Skin epidermis (tissue), 12 donors: ENCODE data around the gene MRPL10.

ENCODE experiments used
- H3K27ac ChIP-seq, 21 experiments: fragments of 200-600 bp; sonication (generic) in 11 of 21; one replicate each; pipeline ENCODE4 v1.5.0; 2020; ENCODE audit warnings: mild to moderate bottlenecking in 3 of 21, inconsistent platforms in 2 of 21, moderate library complexity in 2 of 21
- H3K4me3 ChIP-seq, 7 experiments: fragments of 200-600 bp; sonication (generic) in 2 of 7; one replicate each; pipeline ENCODE4 v1.5.0; 2020; ENCODE audit warnings: inconsistent platforms in 2 of 7, mild to moderate bottlenecking in 2 of 7, moderate library complexity in 1 of 7

Gene MRPL10

GRCh38 chr17:47831003-47831933 is at the start of gene MRPL10, which contains the start of gene LRRC46:
MRPL10 (minus strand) TSS chr17:47831541; CDS start chr17:47831511, 30 bp downstream.
LRRC46 (plus strand) TSS chr17:47831670; CDS start chr17:47831990, 320 bp downstream.
- H3K27ac ChIP-seq, result peak within 1 kb of the TSS in 20 of 21 experiments; percentile 49 to 89 (median 82)
- peak within 1 kb of the TSS; percentile 67 to 91 (median 72) for H3K4me3 ChIP-seq

GRCh38 chr17:47879776-47880454 is 48.6 kb upstream of the MRPL10 start:
- Histone ChIP-seq H3K27ac (no peak overlapping the region), H3K4me3 (no peak overlapping the region)

DNA sequence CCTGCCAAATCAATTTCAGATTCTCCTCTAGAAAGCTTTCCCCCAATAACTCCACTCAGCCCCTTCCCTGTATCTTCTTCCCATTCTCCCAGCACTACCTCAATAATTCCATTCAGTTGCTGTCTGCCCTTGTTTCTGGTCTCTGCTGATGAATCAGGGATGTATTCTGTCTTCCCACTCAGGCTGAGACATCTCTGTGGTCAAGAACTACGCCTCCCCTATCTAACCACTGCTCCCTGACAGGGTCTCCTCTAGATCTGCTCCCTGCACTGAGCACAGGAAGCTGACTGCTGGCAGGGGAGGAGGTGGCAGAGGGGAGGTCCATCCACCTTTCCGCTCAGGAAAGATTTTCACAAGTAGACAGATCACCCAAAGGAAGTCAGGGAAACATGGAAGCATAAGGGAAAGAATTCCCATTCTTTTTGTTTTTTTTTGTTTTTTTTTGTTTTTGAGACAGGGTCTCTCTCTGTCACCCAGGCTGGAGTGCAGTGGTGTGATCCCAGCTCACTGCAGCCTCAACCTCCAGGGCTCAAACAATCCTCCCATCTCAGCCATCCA is 47.8 kb upstream of the MRPL10 start:
- Histone ChIP-seq H3K4me3 (no peak overlapping the region), H3K27ac (peak overlapping the region in 1 of 21 experiments; percentile 46)

DNA sequence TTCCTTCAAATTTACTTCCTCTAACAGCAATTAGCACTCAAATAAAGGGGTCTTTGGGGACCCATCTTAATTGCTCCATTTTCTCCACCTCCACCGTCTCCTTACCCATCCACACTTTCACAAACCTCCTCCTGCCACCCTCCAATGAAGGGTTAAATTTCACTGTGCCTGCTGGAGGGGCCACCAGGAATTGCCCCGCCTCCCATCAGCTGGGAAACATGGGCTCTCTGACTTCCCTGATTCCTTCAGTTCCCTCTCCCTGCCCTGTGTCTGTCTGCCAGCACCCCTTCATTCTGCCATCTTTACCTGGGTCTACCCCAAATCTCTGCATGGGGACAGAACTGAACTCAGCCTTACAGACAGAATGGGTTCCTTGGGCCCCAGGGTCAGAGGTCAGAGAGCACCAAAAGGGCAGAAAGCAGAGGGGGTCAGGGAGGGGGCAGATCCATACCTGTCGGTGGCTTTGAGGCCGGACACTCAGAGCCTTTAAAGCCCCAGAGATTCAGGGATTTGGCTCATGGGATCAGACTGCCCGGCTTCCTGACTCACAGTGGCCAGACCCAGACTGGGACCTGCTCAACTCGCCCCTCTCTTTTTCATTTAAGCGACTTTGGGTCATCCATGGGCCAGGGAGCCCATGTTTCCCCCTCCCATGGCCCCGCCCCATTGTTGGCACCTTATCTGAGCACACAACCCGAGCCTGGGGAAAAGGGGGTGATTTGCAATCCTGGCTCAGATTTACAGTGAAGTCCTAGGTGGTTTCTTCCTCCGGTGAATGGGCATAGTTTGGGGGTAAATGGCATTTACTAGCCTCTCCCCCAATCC is 47.1 kb upstream of the MRPL10 start:
- peak overlapping the region in 3 of 21 experiments; percentile 10 to 46 (median 36) for H3K27ac ChIP-seq

GRCh38 chr17:47877368-47878034 is 46.2 kb upstream of the MRPL10 start:
- Histone ChIP-seq H3K4me3 (no peak overlapping the region), H3K27ac (peak overlapping the region in 1 of 21 experiments; percentile 46)

More for the DNA sequence above, 47.1 kb upstream of the MRPL10 start:
- H3K4me3 ChIP-seq, result no peak overlapping the region

DNA sequence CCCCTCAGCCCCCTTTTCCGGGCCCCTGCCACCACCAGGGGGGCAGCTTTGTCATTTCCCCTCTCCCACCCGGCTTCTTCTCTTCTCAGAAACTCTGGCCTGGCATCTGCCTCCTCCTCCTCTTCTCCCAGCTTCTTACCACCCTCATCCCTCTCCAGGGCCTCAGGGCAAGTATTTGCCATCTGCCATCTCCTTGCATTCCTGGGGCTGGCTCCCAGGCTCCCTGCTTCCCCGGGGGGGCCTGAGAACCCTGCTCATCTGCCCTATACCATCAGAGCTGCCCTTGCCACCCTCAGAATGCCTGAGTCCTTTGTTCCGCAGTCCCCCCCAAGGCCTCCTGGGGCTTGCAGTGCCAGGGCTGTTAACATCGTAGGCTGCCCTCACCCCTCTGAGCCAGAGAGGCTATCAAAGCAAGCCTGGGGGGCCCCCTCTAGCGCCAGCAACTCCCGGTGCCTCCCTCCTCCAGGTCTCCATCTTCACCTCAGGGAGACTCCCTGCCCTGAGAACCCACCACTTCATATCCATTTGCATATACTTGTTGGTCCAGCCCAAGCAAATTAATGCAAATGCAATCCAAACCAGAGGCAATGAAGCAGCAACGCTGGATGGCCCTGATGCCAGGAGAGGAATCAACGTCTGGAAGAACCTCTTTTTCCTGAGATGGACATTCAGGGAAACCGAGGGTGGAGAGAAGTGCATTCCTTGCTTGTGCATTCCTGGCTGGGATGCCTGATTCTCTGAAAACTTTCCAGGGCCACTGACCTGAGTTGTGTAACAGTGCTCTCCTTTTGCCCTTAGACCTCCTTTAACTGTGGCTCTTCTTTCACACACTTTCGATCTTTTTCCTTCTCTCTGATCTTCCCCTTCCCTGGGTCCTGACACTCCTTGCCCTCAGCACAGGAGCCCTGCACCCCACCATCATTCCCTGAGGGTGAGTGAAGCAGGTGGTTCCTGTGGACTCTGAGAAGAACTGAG is 44.0 kb upstream of the MRPL10 start:
- no peak overlapping the region for H3K27ac ChIP-seq
- H3K4me3 ChIP-seq, result no peak overlapping the region

DNA sequence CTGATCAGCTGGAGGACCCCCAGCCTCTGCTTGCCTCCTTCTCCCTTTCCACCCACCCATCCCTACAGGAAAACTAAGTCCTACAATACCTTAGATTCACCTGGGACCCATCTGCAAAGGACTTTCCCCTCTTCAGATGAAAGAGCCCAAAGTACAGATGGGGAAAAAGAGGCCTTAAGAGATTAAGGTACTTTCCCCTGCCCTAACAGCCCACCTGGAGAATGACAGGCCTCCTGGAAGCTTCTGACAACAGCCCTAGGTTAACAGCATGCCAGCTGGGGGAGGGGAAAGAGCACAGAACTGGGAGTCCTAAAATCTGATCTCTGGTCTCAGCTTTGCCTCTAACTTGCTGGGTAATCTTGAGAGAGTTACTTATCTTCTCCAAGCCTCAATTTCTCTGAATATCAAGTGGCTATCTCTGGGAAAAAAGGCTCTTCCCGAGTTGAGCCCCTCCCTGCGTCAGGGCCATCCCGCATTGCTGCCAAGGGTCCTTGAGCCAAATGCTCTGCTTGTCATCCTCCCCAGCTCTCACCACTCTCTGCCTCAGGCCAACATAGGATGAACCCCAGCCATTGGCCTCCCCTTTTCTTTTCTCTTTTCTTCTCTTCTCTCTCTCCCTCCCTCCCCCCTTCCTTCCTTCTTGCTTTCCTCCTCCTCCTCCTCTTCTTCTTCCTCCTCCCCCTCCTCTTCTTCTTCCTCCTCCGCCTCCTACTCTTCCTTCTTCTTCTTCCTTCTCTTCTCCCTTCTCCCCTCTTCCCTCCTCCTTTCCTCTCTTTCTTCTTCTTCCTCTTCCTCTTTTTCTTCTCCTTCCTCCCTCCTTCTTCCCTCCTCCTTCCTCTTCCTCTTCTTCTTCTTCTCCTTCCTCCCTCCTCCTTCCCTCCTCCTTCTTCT is 42.1 kb upstream of the MRPL10 start:
- H3K4me3 ChIP-seq, result no peak overlapping the region
- peak overlapping the region in 1 of 21 experiments; percentile 22 for H3K27ac ChIP-seq

DNA sequence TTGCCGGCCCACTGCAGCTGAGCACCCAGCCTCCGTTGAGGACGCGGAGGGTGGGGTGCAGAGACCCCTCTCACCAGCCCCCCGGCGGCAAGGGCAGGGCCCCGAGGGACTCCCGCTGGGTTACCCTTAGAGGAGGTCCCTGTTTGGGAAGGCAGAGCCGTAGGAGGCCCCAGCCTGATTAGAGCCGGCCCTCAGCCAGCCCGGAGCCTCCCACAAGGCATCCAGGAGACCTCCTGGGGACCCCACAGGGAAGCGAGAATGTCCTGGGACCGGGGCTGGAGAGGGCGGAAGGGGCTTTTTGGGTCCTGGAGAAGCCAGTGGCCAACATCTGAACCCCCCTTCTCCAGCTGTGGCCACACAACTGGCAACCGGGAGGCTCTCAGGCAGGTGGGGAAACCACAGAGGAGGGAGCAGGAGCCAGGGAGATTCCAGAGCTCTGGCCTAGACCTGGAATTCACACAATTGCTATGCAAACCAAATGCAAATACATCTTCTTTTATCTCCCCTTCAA is 41.4 kb upstream of the MRPL10 start:
- peak overlapping the region in 1 of 7 experiments; percentile 10 for H3K4me3 ChIP-seq
- H3K27ac ChIP-seq, result peak overlapping the region in 3 of 21 experiments; percentile 19 to 41 (median 23)

DNA sequence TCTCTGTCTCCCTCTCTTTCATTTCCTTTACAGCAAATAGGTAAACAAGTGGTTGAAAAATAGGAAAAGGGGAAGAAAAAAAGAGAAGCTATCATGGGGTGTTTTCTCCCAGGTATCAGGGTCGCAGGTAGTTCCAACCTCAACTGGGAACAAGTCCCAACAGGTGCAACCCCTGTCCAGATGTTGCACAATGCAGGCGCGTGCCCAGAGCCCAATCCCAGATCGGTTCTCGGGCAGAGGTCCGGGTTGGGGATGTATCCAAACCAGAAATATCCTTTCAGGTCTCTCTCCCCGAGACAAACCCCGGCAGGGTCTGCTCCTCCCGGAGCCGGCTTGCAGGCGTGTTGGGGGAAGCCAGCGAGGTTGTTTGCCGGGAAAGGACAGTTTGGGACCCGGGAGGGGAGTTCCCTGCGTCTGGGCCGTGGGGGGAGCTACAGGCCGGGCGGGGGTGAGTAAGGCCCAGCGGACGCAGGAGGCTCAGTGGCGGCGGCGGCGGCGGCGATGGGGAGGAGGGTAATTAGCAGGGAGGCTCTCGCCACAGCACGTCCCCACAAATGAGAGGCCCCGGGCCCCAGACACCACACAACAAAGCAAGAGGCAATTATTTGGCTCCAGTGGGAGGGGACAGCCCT is 40.8 kb upstream of the MRPL10 start:
- H3K4me3 ChIP-seq, result peak overlapping the region in 1 of 7 experiments; percentile 10
- H3K27ac ChIP-seq, result peak overlapping the region in 3 of 21 experiments; percentile 19 to 41 (median 23)

GRCh38 chr17:47871048-47871447 is 39.7 kb upstream of the MRPL10 start:
- Histone ChIP-seq H3K4me3 (no peak overlapping the region), H3K27ac (no peak overlapping the region)

- H3K4me3 ChIP-seq, result no peak overlapping the region
- no peak overlapping the region for H3K27ac ChIP-seq
Observed at GRCh38 chr17:47870056-47870455, 38.7 kb upstream of the MRPL10 start.

GRCh38 chr17:47869114-47869513 is 37.8 kb upstream of the MRPL10 start:
- no peak overlapping the region for H3K27ac ChIP-seq
- H3K4me3 ChIP-seq, result no peak overlapping the region

DNA sequence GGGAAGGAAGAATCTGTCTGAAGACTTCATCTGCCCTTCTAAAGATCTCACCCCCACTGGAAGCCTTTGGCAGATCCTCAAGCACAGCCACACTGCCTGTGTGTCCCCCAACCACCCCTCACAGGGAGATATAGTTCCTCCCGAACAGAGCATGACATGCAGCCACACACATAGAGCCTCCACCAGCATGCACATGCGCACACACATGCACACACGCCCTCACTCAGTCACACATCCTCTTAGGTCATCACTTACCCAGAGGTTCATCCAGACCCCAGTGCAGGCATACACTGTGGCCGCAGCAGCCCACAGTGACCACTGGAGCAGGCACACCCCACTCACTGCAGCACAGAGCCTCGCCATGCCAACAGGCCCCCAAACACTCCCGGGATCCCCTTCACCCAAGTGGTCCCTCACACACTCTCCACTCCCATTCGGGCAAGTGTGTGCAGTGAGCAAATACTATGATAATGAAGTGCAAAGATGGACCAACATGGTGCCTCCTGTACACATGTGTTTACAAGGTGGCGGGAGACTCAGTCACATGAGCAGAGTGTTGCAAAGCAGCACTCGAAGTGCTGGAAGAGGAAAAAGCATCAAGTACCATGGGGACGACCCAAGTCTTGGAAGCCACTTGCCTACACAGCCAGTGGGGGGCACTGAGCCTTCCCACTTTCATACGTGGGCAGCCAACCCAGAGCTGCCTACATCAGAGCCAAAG is 36.6 kb upstream of the MRPL10 start:
- no peak overlapping the region for H3K4me3 ChIP-seq
- H3K27ac ChIP-seq, result no peak overlapping the region

GRCh38 chr17:47866941-47867340 is 35.6 kb upstream of the MRPL10 start:
- no peak overlapping the region for H3K4me3 ChIP-seq

DNA sequence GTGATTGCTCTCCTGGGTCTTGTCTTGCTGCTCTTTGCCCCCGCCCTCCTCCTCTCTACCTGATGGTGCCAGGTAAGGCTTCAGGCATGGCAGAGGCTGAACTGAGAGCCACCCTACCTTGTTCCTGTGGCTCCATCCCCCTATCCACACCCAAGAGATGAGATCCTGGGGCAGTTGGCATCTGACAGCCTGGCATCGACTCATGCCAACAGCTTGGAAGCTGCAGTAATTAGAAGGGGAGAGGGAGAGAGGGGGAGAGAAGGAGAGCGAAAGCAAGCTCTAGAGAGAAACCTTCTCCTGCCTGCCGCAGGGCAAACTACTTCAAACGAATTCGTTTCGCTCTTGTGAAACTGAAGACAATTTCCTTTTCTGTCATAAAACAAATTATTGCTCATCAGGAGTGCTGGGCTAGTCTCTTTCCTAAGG is 33.5 kb upstream of the MRPL10 start:
- no peak overlapping the region for H3K27ac ChIP-seq
- no peak overlapping the region for H3K4me3 ChIP-seq

More at GRCh38 chr17:47866941-47867340, 35.6 kb upstream of the MRPL10 start:
- peak overlapping the region in 1 of 21 experiments; percentile 17 for H3K27ac ChIP-seq
